Erythroblast (primary cell): ENCODE measurements around the gene CDK14.

Source experiments
- DNase-seq, 2 experiments: peaks; one replicate each; lab custom pipeline; 2025; lab: John Stamatoyannopoulos, UW
- GATA1 ChIP-seq: IDR thresholded peaks from 2 replicates; pipeline ENCODE4 v1.6.1; 2011; ENCODE audit warnings: low read depth, mild to moderate bottlenecking, control low read depth, low read length, moderate library complexity
- POLR2A ChIP-seq: IDR thresholded peaks from 2 replicates; pipeline ENCODE4 v1.6.1; 2011; ENCODE audit warnings: mild to moderate bottlenecking, low read length

Gene CDK14

GRCh38 chr7:90584378-90584777 is 11.7 kb upstream of the CDK14 start:
- no peak for DNase-seq
- TF ChIP-seq POLR2A (no peak), GATA1 (no peak)

GRCh38 chr7:90586091-90586490 is 10.0 kb upstream of the CDK14 start:
- DNase-seq, result no peak
- no peak for TF ChIP-seq POLR2A
- TF ChIP-seq GATA1, result no peak

GRCh38 chr7:90587766-90588165 is 8.4 kb upstream of the CDK14 start:
- TF ChIP-seq GATA1 (no peak), POLR2A (no peak)

GRCh38 chr7:90592033-90592432 is 4.1 kb upstream of the CDK14 start:
- no peak for DNase-seq
- TF ChIP-seq POLR2A (no peak), GATA1 (no peak)

More at GRCh38 chr7:90587766-90588165, 8.4 kb upstream of the CDK14 start:
- DNase-seq, result no peak

GRCh38 chr7:90593205-90593604 is 2.9 kb upstream of the CDK14 start:
- TF ChIP-seq POLR2A (no peak), GATA1 (no peak)
- no peak for DNase-seq

- TF ChIP-seq GATA1 (no peak), POLR2A (no peak)
- DNase-seq, result no peak
Observed at GRCh38 chr7:90594751-90595317, 1.3 kb upstream of the CDK14 start.

GRCh38 chr7:90595342-90595800 is 750 bp upstream of the CDK14 start:
- DNase-seq, result no peak
- TF ChIP-seq POLR2A, result no peak
- no peak for TF ChIP-seq GATA1

- no peak for DNase-seq
- TF ChIP-seq GATA1 (no peak), POLR2A (no peak)
Observed at GRCh38 chr7:90596671-90597562, 796 bp downstream of the CDK14 start.

GRCh38 chr7:90597563-90598253 is 1.6 kb downstream of the CDK14 start:
- no peak for TF ChIP-seq POLR2A
- TF ChIP-seq GATA1, result no peak
- DNase-seq, result no peak

- no peak for DNase-seq
Observed at GRCh38 chr7:90599038-90599437, 2.9 kb downstream of the CDK14 start.

GRCh38 chr7:90599892-90600555 is 3.9 kb downstream of the CDK14 start:
- TF ChIP-seq GATA1 (no peak), POLR2A (no peak)
- DNase-seq, result no peak

More at GRCh38 chr7:90599038-90599437, 2.9 kb downstream of the CDK14 start:
- TF ChIP-seq POLR2A, result no peak

GRCh38 chr7:90602303-90602702 is 6.2 kb downstream of the CDK14 start:
- TF ChIP-seq POLR2A (no peak), GATA1 (no peak)

GRCh38 chr7:90603346-90603745 is 7.2 kb downstream of the CDK14 start:
- DNase-seq, result no peak
- no peak for TF ChIP-seq GATA1

More at GRCh38 chr7:90602303-90602702, 6.2 kb downstream of the CDK14 start:
- no peak for DNase-seq
